Tibial nerve (tissue), 4 donors: ENCODE results near the gene DNAJC1. TPM values are rescaled to one million over a fixed set of nuclear protein-coding genes. Genes with fewer than 3 reads are reported as not detected.

Source experiments
- DNase-seq, 2 donors: peaks; one replicate each; pipeline ENCODE4 v3.0.0-alpha.2; 2019; ENCODE audit warnings: low spot score in 2 of 2
- H3K27ac ChIP-seq, 4 donors: fragments of 200-600 bp; sonication (generic) in 3 of 4; one replicate each; pipeline ENCODE4 v1.5.1; 2017 to 2019; ENCODE audit warnings: mild to moderate bottlenecking in 1 of 4
- H3K27me3 ChIP-seq, 2 donors: fragments of 200-600 bp; sonication (generic) in 1 of 2; one replicate each; pipeline versions ENCODE4 v1.5.1 to v1.6.0; 2017 to 2019
- H3K36me3 ChIP-seq, 3 donors: fragments of 200-600 bp; sonication (generic); one replicate each; pipeline ENCODE4 v1.5.1; 2018 to 2019
- H3K4me1 ChIP-seq, 4 donors: fragments of 200-600 bp; sonication (generic) in 3 of 4; one replicate each; pipeline ENCODE4 v1.5.1; 2017 to 2019
- H3K4me3 ChIP-seq, 4 donors: fragments of 200-600 bp; sonication (generic) in 3 of 4; one replicate each; pipeline ENCODE4 v1.5.1; 2017 to 2019; ENCODE audit warnings: mild to moderate bottlenecking in 1 of 4, moderate library complexity in 1 of 4
- H3K9me3 ChIP-seq, 4 donors: fragments of 200-600 bp; sonication (generic) in 3 of 4; one replicate each; pipeline ENCODE4 v1.5.1; 2017 to 2019
- CTCF ChIP-seq, 5 experiments: fragments of 200-600 bp in 3 of 5; fragments of 450-650 bp in 2 of 5; sonication (generic) in 3 of 5; IDR thresholded peaks; one replicate each; pipeline ENCODE4 v1.5.1; 2016 to 2019; ENCODE audit warnings: antibody characterized with exemption in 5 of 5, mild to moderate bottlenecking in 3 of 5, moderate library complexity in 2 of 5
- EP300 ChIP-seq, 2 donors: sonication (generic); formaldehyde crosslinking; IDR thresholded peaks; one replicate each; pipeline ENCODE4 v1.6.1; 2017; ENCODE audit warnings: antibody characterized with exemption in 2 of 2, mild to moderate bottlenecking in 1 of 2
- POLR2A ChIP-seq, 2 donors: fragments of 450-650 bp; IDR thresholded peaks; one replicate each; pipeline ENCODE4 v1.6.1; 2017; ENCODE audit warnings: antibody characterized with exemption in 2 of 2, mild to moderate bottlenecking in 2 of 2, moderate library complexity in 2 of 2
- WGBS, 2 donors: methylation state at CpG; one replicate each; pipeline ENCODE4 v1.1.5; 2018; 5-methylcytosine and 5-hydroxymethylcytosine counted together
- total RNA-seq, 4 donors: library from RNA; depleted of rRNA; stranded (reverse); fragments of >200 nt; gene quantifications; one replicate each; pipeline ENCODE4 v1.1.0, GENCODE V29; 2016

DNAJC1 gene
- total RNA-seq, 4 donors from 2014 or later, result 71.7 to 112 (median 82.9) TPM

- Histone ChIP-seq H3K4me3 (no peak overlapping the region), H3K27ac (no peak overlapping the region), H3K9me3 (no peaks in the 10 kb centered on the region), H3K36me3 (no peaks in the 10 kb centered on the region), H3K4me1 (peaks cover 0 to 20% (median 0%) of the 10 kb centered on the region in 4 donors), H3K27me3 (no peaks in the 10 kb centered on the region)
- no peak for DNase-seq
- TF ChIP-seq CTCF (IDR thresholded peaks at IDR 0.05) (no peak), POLR2A (IDR thresholded peaks at IDR 0.05) (no peak), EP300 (IDR thresholded peaks at IDR 0.05) (no peak)
- WGBS, 2 donors, result 57 to 59% methylated on average over 4 of the region's 4 CpGs
These were observed 75.7 kb downstream of the DNAJC1 start for GRCh38 chr10:21927631-21928353.

DNA sequence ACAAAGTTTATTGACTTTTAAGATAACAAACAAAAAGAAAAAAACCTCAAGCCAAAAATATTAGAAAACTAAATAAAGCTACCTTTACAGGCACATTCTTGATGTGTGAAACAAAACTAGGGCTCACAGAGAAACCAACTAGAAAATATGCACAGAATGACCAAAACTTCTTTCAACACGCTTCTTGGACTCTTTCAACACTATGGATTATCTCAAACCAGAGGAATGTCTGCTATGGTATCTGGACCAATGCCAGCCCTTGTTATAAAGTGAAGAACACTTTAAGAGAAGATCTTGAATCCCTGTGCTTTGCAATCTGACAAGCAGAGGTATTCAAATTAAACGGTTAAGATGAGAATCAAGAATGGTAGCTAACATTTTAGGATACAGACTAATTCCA is 76.6 kb downstream of the DNAJC1 start:
- Histone ChIP-seq H3K4me3 (no peak overlapping the region), H3K27me3 (no peaks in the 10 kb centered on the region), H3K4me1 (peaks cover 0 to 20% (median 0%) of the 10 kb centered on the region in 4 donors), H3K9me3 (no peaks in the 10 kb centered on the region), H3K27ac (no peak overlapping the region), H3K36me3 (no peaks in the 10 kb centered on the region)
- TF ChIP-seq CTCF (IDR thresholded peaks at IDR 0.05) (no peak), POLR2A (IDR thresholded peaks at IDR 0.05) (no peak), EP300 (IDR thresholded peaks at IDR 0.05) (no peak)
- 26 to 33% methylated on average over 2 of the region's 2 CpGs for WGBS, 2 donors
- peak in 1 of 2 donors; percentile 8 for DNase-seq

DNA sequence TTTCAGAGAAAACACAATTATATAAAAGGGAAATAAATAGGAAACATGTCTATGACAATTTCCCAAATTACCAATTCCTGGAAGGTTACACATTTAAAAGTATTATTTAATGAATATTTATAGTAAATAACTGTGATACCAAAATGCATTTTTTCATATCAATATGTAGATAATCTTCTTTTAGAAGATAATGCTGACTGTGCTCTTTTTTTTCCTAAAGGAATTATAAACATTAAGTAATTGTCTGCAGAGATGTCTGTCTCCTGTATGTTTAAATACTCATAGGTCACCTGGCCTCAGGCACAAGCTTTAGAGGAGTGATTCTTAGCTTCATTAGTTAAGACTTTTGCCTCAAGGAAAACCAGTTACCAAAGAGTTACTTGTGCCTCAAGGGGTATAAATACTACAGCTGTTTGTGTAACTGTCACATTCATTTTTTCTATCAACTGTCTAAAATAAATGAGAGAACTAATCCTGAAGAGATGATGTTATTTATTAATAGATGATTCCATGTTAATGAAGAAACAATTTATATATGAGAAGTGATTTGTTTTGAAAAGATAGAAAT is 77.1 kb downstream of the DNAJC1 start:
- no peak overlapping the region for H3K27ac ChIP-seq
- no peaks in the 10 kb centered on the region for H3K36me3 ChIP-seq
- H3K9me3 ChIP-seq, result no peaks in the 10 kb centered on the region
- peaks cover 0 to 20% (median 0%) of the 10 kb centered on the region in 4 donors for H3K4me1 ChIP-seq
- no peak for DNase-seq
- TF ChIP-seq CTCF (IDR thresholded peaks at IDR 0.05) (no peak), EP300 (IDR thresholded peaks at IDR 0.05) (no peak), POLR2A (IDR thresholded peaks at IDR 0.05) (no peak)
- H3K27me3 ChIP-seq, result no peaks in the 10 kb centered on the region
- H3K4me3 ChIP-seq, result no peak overlapping the region

GRCh38 chr10:21925851-21926250 is 77.7 kb downstream of the DNAJC1 start:
- H3K27ac ChIP-seq, result no peak overlapping the region
- no peaks in the 10 kb centered on the region for H3K36me3 ChIP-seq
- DNase-seq, result no peak
- TF ChIP-seq EP300 (IDR thresholded peaks at IDR 0.05), result no peak
- no peak for TF ChIP-seq CTCF (IDR thresholded peaks at IDR 0.05)
- TF ChIP-seq POLR2A (IDR thresholded peaks at IDR 0.05), result no peak
- no peak overlapping the region for H3K4me3 ChIP-seq
- H3K27me3 ChIP-seq, result no peaks in the 10 kb centered on the region
- peaks cover 0 to 20% (median 0%) of the 10 kb centered on the region in 4 donors for H3K4me1 ChIP-seq
- H3K9me3 ChIP-seq, result no peaks in the 10 kb centered on the region
- 85 to 90% methylated on average over 6 of the region's 6 CpGs for WGBS, 2 donors

DNA sequence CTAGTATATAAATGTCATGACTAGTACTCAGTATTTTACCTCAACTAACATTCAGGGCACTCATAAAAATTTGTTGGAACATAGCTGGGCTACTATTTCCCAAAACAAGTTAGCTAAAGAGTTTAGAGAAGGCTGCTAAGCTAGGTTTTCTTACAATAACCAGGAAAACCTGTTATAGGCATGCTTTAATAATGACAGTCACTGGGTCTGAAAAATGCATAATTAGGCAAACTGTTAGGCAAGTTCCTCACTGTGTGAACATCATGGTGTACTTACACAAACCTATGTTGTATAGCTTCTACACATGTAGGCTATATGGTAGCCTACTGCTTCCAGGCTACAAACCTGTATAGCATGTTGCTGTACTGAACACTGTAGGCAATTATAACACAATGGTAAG is 79.0 kb downstream of the DNAJC1 start:
- H3K9me3 ChIP-seq, result no peaks in the 10 kb centered on the region
- no peak for DNase-seq
- no peak overlapping the region for H3K27ac ChIP-seq
- H3K27me3 ChIP-seq, result no peaks in the 10 kb centered on the region
- peaks cover 0 to 20% (median 0%) of the 10 kb centered on the region in 4 donors for H3K4me1 ChIP-seq
- TF ChIP-seq POLR2A (IDR thresholded peaks at IDR 0.05) (no peak), EP300 (IDR thresholded peaks at IDR 0.05) (no peak), CTCF (IDR thresholded peaks at IDR 0.05) (no peak)
- no peaks in the 10 kb centered on the region for H3K36me3 ChIP-seq
- no peak overlapping the region for H3K4me3 ChIP-seq
